SK-N-SH treated with all-trans-retinoic acid at 6 μM for 48 hours (cell line): ENCODE measurements around the gene STXBP5.

Experiments used
- ATAC-seq: fragments of 200-7000 bp; cut with Tn5 transposase; 3 replicates; pipeline ENCODE4 v1.9.1; 2020; ENCODE audit warnings: mild to moderate bottlenecking, moderate library complexity
- ARNTL ChIP-seq: fragments of 450-650 bp; formaldehyde crosslinking; IDR thresholded peaks from 2 replicates; pipeline ENCODE4 v1.5.0; 2020; ENCODE audit warnings: low read depth, mild to moderate bottlenecking, moderate library complexity, borderline replicate concordance
- BACH2 ChIP-seq: fragments of 250-450 bp; sonication (Bioruptor Pico); IDR thresholded peaks from 2 replicates; pipeline ENCODE4 v1.9.0; 2021; ENCODE audit warnings: mild to moderate bottlenecking, borderline replicate concordance
- CREB5 ChIP-seq: fragments of 250-450 bp; sonication (Bioruptor Pico); IDR thresholded peaks from 2 replicates; pipeline ENCODE4 v1.5.1; 2020; ENCODE audit warnings: low read depth, mild to moderate bottlenecking, moderate library complexity
- CSDC2 ChIP-seq: fragments of 250-450 bp; sonication (Bioruptor Pico); IDR thresholded peaks from 2 replicates; pipeline ENCODE4 v1.5.0; 2020; ENCODE audit warnings: mild to moderate bottlenecking, moderate library complexity
- ESRRG ChIP-seq: fragments of 250-450 bp; sonication (Bioruptor Pico); IDR thresholded peaks from 2 replicates; pipeline ENCODE4 v1.6.1; 2021; ENCODE audit warnings: mild to moderate bottlenecking
- GLIS3 ChIP-seq: fragments of 250-450 bp; sonication (Bioruptor Pico); IDR thresholded peaks from 2 replicates; pipeline ENCODE4 v1.5.0; 2020; ENCODE audit warnings: mild to moderate bottlenecking, moderate library complexity
- ISL1 ChIP-seq: fragments of 250-450 bp; sonication (Bioruptor Pico); IDR thresholded peaks from 2 replicates; pipeline ENCODE4 v2.1.2; 2022; ENCODE audit warnings: mild to moderate bottlenecking, moderate library complexity
- OSR1 ChIP-seq: fragments of 250-450 bp; sonication (Bioruptor Pico); IDR thresholded peaks from 2 replicates; pipeline ENCODE4 v1.8.0; 2022; ENCODE audit warnings: moderate library complexity, mild to moderate bottlenecking, inconsistent platforms
- PPARA ChIP-seq: fragments of 250-450 bp; sonication (Bioruptor Pico); IDR thresholded peaks from 2 replicates; pipeline ENCODE4 v1.5.0; 2020; ENCODE audit warnings: mild to moderate bottlenecking, borderline replicate concordance
- RARB ChIP-seq: fragments of 250-450 bp; sonication (Bioruptor Pico); IDR thresholded peaks from 2 replicates; pipeline ENCODE4 v1.8.0; 2021; ENCODE audit warnings: mild to moderate bottlenecking, moderate library complexity
- TCF4 ChIP-seq: fragments of 250-450 bp; sonication (Bioruptor Pico); IDR thresholded peaks from 2 replicates; pipeline ENCODE4 v1.8.0; 2021; ENCODE audit warnings: mild to moderate bottlenecking, moderate library complexity, borderline replicate concordance
- TOX ChIP-seq: fragments of 250-450 bp; sonication (Bioruptor Pico); IDR thresholded peaks from 2 replicates; pipeline ENCODE4 v1.8.0; 2021; ENCODE audit warnings: mild to moderate bottlenecking, moderate library complexity, borderline replicate concordance
- ZC3H10 ChIP-seq: fragments of 250-450 bp; sonication (Bioruptor Pico); IDR thresholded peaks from 2 replicates; pipeline ENCODE4 v1.5.1; 2021; ENCODE audit warnings: mild to moderate bottlenecking, moderate library complexity
- ZFP3 ChIP-seq: fragments of 250-450 bp; sonication (Bioruptor Pico); IDR thresholded peaks from 2 replicates; pipeline ENCODE4 v1.5.0; 2020; ENCODE audit warnings: mild to moderate bottlenecking, moderate library complexity
- ZNF565 ChIP-seq: fragments of 450-650 bp; formaldehyde crosslinking; conservative IDR thresholded peaks from 2 replicates; pipeline ENCODE4 v1.5.0; 2020; ENCODE audit warnings: low read depth, mild to moderate bottlenecking, moderate library complexity
- ZNF70 ChIP-seq: fragments of 450-650 bp; formaldehyde crosslinking; IDR thresholded peaks from 2 replicates; pipeline ENCODE4 v1.5.0; 2020; ENCODE audit warnings: mild to moderate bottlenecking, moderate library complexity
- ZNF8 ChIP-seq: fragments of 450-650 bp; formaldehyde crosslinking; IDR thresholded peaks from 2 replicates; pipeline ENCODE4 v1.5.0; 2020; ENCODE audit warnings: mild to moderate bottlenecking, moderate library complexity
- TF ChIP-seq, protein P1 (sequence below): fragments of 250-450 bp; sonication (Bioruptor Pico); IDR thresholded peaks from 2 replicates; pipeline ENCODE4 v1.5.0; 2020; ENCODE audit warnings: mild to moderate bottlenecking, moderate library complexity
- TF ChIP-seq, protein P2 (sequence below): fragments of 250-450 bp; sonication (Bioruptor Pico); IDR thresholded peaks from 2 replicates; pipeline ENCODE4 v1.5.1; 2021; ENCODE audit warnings: mild to moderate bottlenecking, moderate library complexity
- TF ChIP-seq, protein P3 (sequence below): fragments of 250-450 bp; sonication (Bioruptor Pico); IDR thresholded peaks from 2 replicates; pipeline ENCODE4 v1.8.0; 2020; ENCODE audit warnings: mild to moderate bottlenecking, moderate library complexity, borderline replicate concordance

STXBP5 gene

GRCh38 chr6:147278891-147279290, 74.7 kb downstream of the STXBP5 start:
- ATAC-seq = no peak
- TF ChIP-seq, protein P1, sequence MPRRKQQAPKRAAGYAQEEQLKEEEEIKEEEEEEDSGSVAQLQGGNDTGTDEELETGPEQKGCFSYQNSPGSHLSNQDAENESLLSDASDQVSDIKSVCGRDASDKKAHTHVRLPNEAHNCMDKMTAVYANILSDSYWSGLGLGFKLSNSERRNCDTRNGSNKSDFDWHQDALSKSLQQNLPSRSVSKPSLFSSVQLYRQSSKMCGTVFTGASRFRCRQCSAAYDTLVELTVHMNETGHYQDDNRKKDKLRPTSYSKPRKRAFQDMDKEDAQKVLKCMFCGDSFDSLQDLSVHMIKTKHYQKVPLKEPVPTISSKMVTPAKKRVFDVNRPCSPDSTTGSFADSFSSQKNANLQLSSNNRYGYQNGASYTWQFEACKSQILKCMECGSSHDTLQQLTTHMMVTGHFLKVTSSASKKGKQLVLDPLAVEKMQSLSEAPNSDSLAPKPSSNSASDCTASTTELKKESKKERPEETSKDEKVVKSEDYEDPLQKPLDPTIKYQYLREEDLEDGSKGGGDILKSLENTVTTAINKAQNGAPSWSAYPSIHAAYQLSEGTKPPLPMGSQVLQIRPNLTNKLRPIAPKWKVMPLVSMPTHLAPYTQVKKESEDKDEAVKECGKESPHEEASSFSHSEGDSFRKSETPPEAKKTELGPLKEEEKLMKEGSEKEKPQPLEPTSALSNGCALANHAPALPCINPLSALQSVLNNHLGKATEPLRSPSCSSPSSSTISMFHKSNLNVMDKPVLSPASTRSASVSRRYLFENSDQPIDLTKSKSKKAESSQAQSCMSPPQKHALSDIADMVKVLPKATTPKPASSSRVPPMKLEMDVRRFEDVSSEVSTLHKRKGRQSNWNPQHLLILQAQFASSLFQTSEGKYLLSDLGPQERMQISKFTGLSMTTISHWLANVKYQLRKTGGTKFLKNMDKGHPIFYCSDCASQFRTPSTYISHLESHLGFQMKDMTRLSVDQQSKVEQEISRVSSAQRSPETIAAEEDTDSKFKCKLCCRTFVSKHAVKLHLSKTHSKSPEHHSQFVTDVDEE (CRISPR knock-in tag) = no peak
- TF ChIP-seq ZC3H10 (CRISPR knock-in tag) = no peak
- TF ChIP-seq ISL1 = no peak
- TF ChIP-seq ZFP3 (CRISPR knock-in tag) = no peak
- TF ChIP-seq CREB5 (CRISPR knock-in tag) = no peak
- TF ChIP-seq ARNTL (CRISPR knock-in tag) = no peak

GRCh38 chr6:147279427-147279826, 75.2 kb downstream of the STXBP5 start:
- no peak for ATAC-seq
- TF ChIP-seq, protein P2, sequence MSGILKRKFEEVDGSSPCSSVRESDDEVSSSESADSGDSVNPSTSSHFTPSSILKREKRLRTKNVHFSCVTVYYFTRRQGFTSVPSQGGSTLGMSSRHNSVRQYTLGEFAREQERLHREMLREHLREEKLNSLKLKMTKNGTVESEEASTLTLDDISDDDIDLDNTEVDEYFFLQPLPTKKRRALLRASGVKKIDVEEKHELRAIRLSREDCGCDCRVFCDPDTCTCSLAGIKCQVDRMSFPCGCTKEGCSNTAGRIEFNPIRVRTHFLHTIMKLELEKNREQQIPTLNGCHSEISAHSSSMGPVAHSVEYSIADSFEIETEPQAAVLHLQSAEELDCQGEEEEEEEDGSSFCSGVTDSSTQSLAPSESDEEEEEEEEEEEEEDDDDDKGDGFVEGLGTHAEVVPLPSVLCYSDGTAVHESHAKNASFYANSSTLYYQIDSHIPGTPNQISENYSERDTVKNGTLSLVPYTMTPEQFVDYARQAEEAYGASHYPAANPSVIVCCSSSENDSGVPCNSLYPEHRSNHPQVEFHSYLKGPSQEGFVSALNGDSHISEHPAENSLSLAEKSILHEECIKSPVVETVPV = no peak
- TF ChIP-seq TOX (no peak), TCF4 (CRISPR knock-in tag) (no peak), PPARA (CRISPR knock-in tag) (no peak), ZNF8 (CRISPR knock-in tag) (no peak), ISL1 (no peak), ZNF70 (CRISPR knock-in tag) (no peak), CREB5 (CRISPR knock-in tag) (no peak), RARB (CRISPR knock-in tag) (no peak), ARNTL (CRISPR knock-in tag) (no peak), ZNF565 (CRISPR knock-in tag) (no peak), GLIS3 (CRISPR knock-in tag) (no peak), BACH2 (CRISPR knock-in tag) (no peak), CSDC2 (CRISPR knock-in tag) (no peak), OSR1 (CRISPR knock-in tag) (no peak), ZFP3 (CRISPR knock-in tag) (no peak), ESRRG (CRISPR knock-in tag) (no peak)
- TF ChIP-seq, protein P1 (CRISPR knock-in tag) = no peak
- TF ChIP-seq, protein P3, sequence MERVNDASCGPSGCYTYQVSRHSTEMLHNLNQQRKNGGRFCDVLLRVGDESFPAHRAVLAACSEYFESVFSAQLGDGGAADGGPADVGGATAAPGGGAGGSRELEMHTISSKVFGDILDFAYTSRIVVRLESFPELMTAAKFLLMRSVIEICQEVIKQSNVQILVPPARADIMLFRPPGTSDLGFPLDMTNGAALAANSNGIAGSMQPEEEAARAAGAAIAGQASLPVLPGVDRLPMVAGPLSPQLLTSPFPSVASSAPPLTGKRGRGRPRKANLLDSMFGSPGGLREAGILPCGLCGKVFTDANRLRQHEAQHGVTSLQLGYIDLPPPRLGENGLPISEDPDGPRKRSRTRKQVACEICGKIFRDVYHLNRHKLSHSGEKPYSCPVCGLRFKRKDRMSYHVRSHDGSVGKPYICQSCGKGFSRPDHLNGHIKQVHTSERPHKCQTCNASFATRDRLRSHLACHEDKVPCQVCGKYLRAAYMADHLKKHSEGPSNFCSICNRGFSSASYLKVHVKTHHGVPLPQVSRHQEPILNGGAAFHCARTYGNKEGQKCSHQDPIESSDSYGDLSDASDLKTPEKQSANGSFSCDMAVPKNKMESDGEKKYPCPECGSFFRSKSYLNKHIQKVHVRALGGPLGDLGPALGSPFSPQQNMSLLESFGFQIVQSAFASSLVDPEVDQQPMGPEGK (CRISPR knock-in tag) = no peak
- TF ChIP-seq, all 23 proteins: peak for 0
